ENCODE data around the gene INPP5B. TPM values are rescaled to one million over a fixed set of nuclear protein-coding genes. Genes with fewer than 3 reads are reported as not detected.

INPP5B gene
- total and polyA plus RNA-seq, 2 experiments from 2014 or later = 10.0 to 34.3 TPM

- peaks cover 15% of the 10 kb centered on the region for H3K4me1 ChIP-seq (ENCODE audit: insufficient read depth)
- peak overlapping the region; percentile 5; the same call in 1 of the 2 replicates for H3K9ac ChIP-seq
- H3K36me3 ChIP-seq (ENCODE audit: low read depth) = peaks cover 15% of the 10 kb centered on the region
- H3K79me2 ChIP-seq (ENCODE audit: insufficient read depth) = peaks cover 61% of the 10 kb centered on the region
- H3K27ac ChIP-seq = peak overlapping the region; percentile 27; the same call in 1 of the 2 replicates
- in situ Hi-C loops (cut with MboI) = no loop called here
- TF ChIP-seq EZH2phosphoT487 (IDR thresholded peaks at IDR 0.05; ENCODE audit: insufficient read depth, low read depth) (no peak), EZH2 (IDR thresholded peaks at IDR 0.05; ENCODE audit: insufficient read depth, poor library complexity, severe bottlenecking) (no peak)
- H3F3A ChIP-seq (ENCODE audit: insufficient read depth) = peaks cover 26% of the 10 kb centered on the region
- H3K9me2 ChIP-seq (ENCODE audit: insufficient read depth) = no peaks in the 10 kb centered on the region
- H3K9me3 ChIP-seq (ENCODE audit: low read depth) = no peaks in the 10 kb centered on the region
- DNase-seq = peak; percentile 42
- H3K4me2 ChIP-seq (ENCODE audit: unreplicated experiment) = no peak overlapping the region
- H3K27me3 ChIP-seq (replicated peaks; ENCODE audit: insufficient read depth) = no peaks in the 10 kb centered on the region
- H4K20me1 ChIP-seq (ENCODE audit: insufficient read depth) = no peaks in the 10 kb centered on the region
- no peak overlapping the region for H3K4me3 ChIP-seq
- H2AFZ ChIP-seq = no peak overlapping the region
- WGBS, 2 experiments (ENCODE audit: low coverage in 1 of 2, low lambda C conversion rate in 2 of 2, missing lambda C conversion rate in 2 of 2) = 22 to 23% methylated on average over 7 of the region's 7 CpGs
These were observed 132.6 kb downstream of the INPP5B start for GRCh38 chr1:37814252-37814651.

- no peak for TF ChIP-seq EZH2phosphoT487 (IDR thresholded peaks at IDR 0.05; ENCODE audit: insufficient read depth, low read depth)
- TF ChIP-seq EZH2 (IDR thresholded peaks at IDR 0.05; ENCODE audit: insufficient read depth, poor library complexity, severe bottlenecking) = no peak
- Histone ChIP-seq H3K9me3 (ENCODE audit: low read depth) (no peaks in the 10 kb centered on the region), H3K79me2 (ENCODE audit: insufficient read depth) (peaks cover 67% of the 10 kb centered on the region), H3K4me3 (no peak overlapping the region), H3K4me1 (ENCODE audit: insufficient read depth) (peaks cover 19% of the 10 kb centered on the region), H4K20me1 (ENCODE audit: insufficient read depth) (no peaks in the 10 kb centered on the region), H3K4me2 (ENCODE audit: unreplicated experiment) (no peak overlapping the region), H3K36me3 (ENCODE audit: low read depth) (peaks cover 11% of the 10 kb centered on the region; the same call in 1 of the 2 replicates), H3K27ac (peak overlapping the region; percentile 27; the same call in 1 of the 2 replicates), H2AFZ (no peak overlapping the region), H3K9ac (no peak overlapping the region; the same call in 1 of the 2 replicates), H3F3A (ENCODE audit: insufficient read depth) (peaks cover 31% of the 10 kb centered on the region), H3K27me3 (replicated peaks; ENCODE audit: insufficient read depth) (no peaks in the 10 kb centered on the region), H3K9me2 (ENCODE audit: insufficient read depth) (no peaks in the 10 kb centered on the region)
- WGBS, 2 experiments (ENCODE audit: low coverage in 1 of 2, low lambda C conversion rate in 2 of 2, missing lambda C conversion rate in 2 of 2) = 36 to 38% methylated on average over 2 of the region's 2 CpGs
- in situ Hi-C loops (cut with MboI) = no loop called here
- no peak for DNase-seq
These were observed 133.2 kb downstream of the INPP5B start for GRCh38 chr1:37813529-37814145.

GRCh38 chr1:37811027-37811655, 135.7 kb downstream of the INPP5B start:
- H2AFZ ChIP-seq = no peak overlapping the region
- peaks cover 6% of the 10 kb centered on the region for H3K36me3 ChIP-seq (ENCODE audit: low read depth)
- H3K9ac ChIP-seq = no peak overlapping the region
- H3K4me1 ChIP-seq (ENCODE audit: insufficient read depth) = peaks cover 26% of the 10 kb centered on the region
- in situ Hi-C loops (cut with MboI) = no loop called here
- WGBS, 2 experiments (ENCODE audit: low coverage in 1 of 2, low lambda C conversion rate in 2 of 2, missing lambda C conversion rate in 2 of 2) = 58 to 64% methylated on average over 7 of the region's 7 CpGs
- peaks cover 76% of the 10 kb centered on the region for H3K79me2 ChIP-seq (ENCODE audit: insufficient read depth)
- H3K4me3 ChIP-seq = no peak overlapping the region
- no peaks in the 10 kb centered on the region for H3K9me2 ChIP-seq (ENCODE audit: insufficient read depth)
- TF ChIP-seq EZH2 (IDR thresholded peaks at IDR 0.05; ENCODE audit: insufficient read depth, poor library complexity, severe bottlenecking) = no peak
- no peak for TF ChIP-seq EZH2phosphoT487 (IDR thresholded peaks at IDR 0.05; ENCODE audit: insufficient read depth, low read depth)
- H4K20me1 ChIP-seq (ENCODE audit: insufficient read depth) = no peaks in the 10 kb centered on the region
- no peaks in the 10 kb centered on the region for H3K9me3 ChIP-seq (ENCODE audit: low read depth)
- DNase-seq = peak; percentile 90
- peak overlapping the region; percentile 80 for H3K27ac ChIP-seq
- no peaks in the 10 kb centered on the region for H3K27me3 ChIP-seq (replicated peaks; ENCODE audit: insufficient read depth)
- no peak overlapping the region for H3K4me2 ChIP-seq (ENCODE audit: unreplicated experiment)
- H3F3A ChIP-seq (ENCODE audit: insufficient read depth) = peaks cover 31% of the 10 kb centered on the region

Small RNA genes lying within 50 kb of the gene (small RNA-seq; reads per million reads assigned to genes)
- gene RF00017 (ENCODE audit: low read depth, low replicate concordance) = not detected
- not detected for gene RF00092 (ENCODE audit: low read depth, low replicate concordance)
- gene RNU6-510P (ENCODE audit: low read depth, low replicate concordance) = not detected
- not detected for gene RNU6-584P (ENCODE audit: low read depth, low replicate concordance)

Other genes with a start within 250 kb of the INPP5B start
- gene EPHA10, start 181.9 kb downstream of the INPP5B start, total RNA-seq (2014; rRNA removed; shearing (Covaris generic)) = not detected in 2 replicates
- gene EPHA10, start 181.9 kb downstream of the INPP5B start, polyA plus RNA-seq (2016; fragmentation: Nextera tagmentation; extraction: Ambion mirVana) = not detected in 2 replicates
- 0.65 and 1.8 TPM in 2 replicates for gene MANEAL, start 153.2 kb downstream of the INPP5B start, total RNA-seq (2014; rRNA removed; shearing (Covaris generic))
- gene MANEAL, start 153.2 kb downstream of the INPP5B start, polyA plus RNA-seq (2016; fragmentation: Nextera tagmentation; extraction: Ambion mirVana) = 0.23 TPM in 1 of 2 replicates, not detected in the other
- gene C1orf122, start 139.3 kb downstream of the INPP5B start, total RNA-seq (2014; rRNA removed; shearing (Covaris generic)) = 86.2 and 110 TPM in 2 replicates
- 103 and 108 TPM in 2 replicates for gene C1orf122, start 139.3 kb downstream of the INPP5B start, polyA plus RNA-seq (2016; fragmentation: Nextera tagmentation; extraction: Ambion mirVana)
- gene YRDC, start 138.8 kb downstream of the INPP5B start, total RNA-seq (2014; rRNA removed; shearing (Covaris generic)) = 22.4 and 24.9 TPM in 2 replicates
- gene YRDC, start 138.8 kb downstream of the INPP5B start, polyA plus RNA-seq (2016; fragmentation: Nextera tagmentation; extraction: Ambion mirVana) = 12.5 and 13.9 TPM in 2 replicates
- 2.1 TPM in 2 replicates for gene MTF1, start 87.5 kb downstream of the INPP5B start, total RNA-seq (2014; rRNA removed; shearing (Covaris generic))
- 14.4 and 14.7 TPM in 2 replicates for gene MTF1, start 87.5 kb downstream of the INPP5B start, polyA plus RNA-seq (2016; fragmentation: Nextera tagmentation; extraction: Ambion mirVana)
- gene SF3A3, start 43.0 kb upstream of the INPP5B start, total RNA-seq (2014; rRNA removed; shearing (Covaris generic)) = 37.9 and 62.3 TPM in 2 replicates
- 63.4 and 72.3 TPM in 2 replicates for gene SF3A3, start 43.0 kb upstream of the INPP5B start, polyA plus RNA-seq (2016; fragmentation: Nextera tagmentation; extraction: Ambion mirVana)
- gene FHL3, start 58.5 kb upstream of the INPP5B start, total RNA-seq (2014; rRNA removed; shearing (Covaris generic)) = 26.9 and 31.7 TPM in 2 replicates
- gene FHL3, start 58.5 kb upstream of the INPP5B start, polyA plus RNA-seq (2016; fragmentation: Nextera tagmentation; extraction: Ambion mirVana) = 44.4 and 48.0 TPM in 2 replicates
- gene UTP11, start 65.7 kb upstream of the INPP5B start, total RNA-seq (2014; rRNA removed; shearing (Covaris generic)) = 25.8 and 37.1 TPM in 2 replicates
- 51.0 and 54.3 TPM in 2 replicates for gene UTP11, start 65.7 kb upstream of the INPP5B start, polyA plus RNA-seq (2016; fragmentation: Nextera tagmentation; extraction: Ambion mirVana)
- not detected in 2 replicates for gene POU3F1, start 99.7 kb upstream of the INPP5B start, total RNA-seq (2014; rRNA removed; shearing (Covaris generic))
- not detected in 2 replicates for gene POU3F1, start 99.7 kb upstream of the INPP5B start, polyA plus RNA-seq (2016; fragmentation: Nextera tagmentation; extraction: Ambion mirVana)

Measured in GM23248 (cell line).